Liver (tissue), 9 donors: Measurements from ENCODE around the gene CRYBB3. TPM values are rescaled to one million over a fixed set of nuclear protein-coding genes. Genes with fewer than 3 reads are reported as not detected.

Experiments used
- DNase-seq: peaks from one replicate; pipeline ENCODE4 v3.0.0-alpha.2; 2017; ENCODE audit warnings: low spot score
- H3K27ac ChIP-seq, 2 donors: one replicate each; pipeline ENCODE4 v1.7.0; 2013; ENCODE audit warnings: inconsistent platforms in 2 of 2, low read length in 2 of 2, control low read depth in 1 of 2, low read depth in 1 of 2, mild to moderate bottlenecking in 1 of 2
- H3K27me3 ChIP-seq, 4 donors: one replicate each; pipeline versions ENCODE4 v1.6.1 to v1.7.0; 2013; ENCODE audit warnings: low read length in 3 of 4, inconsistent platforms in 1 of 4, mild to moderate bottlenecking in 1 of 4, moderate library complexity in 1 of 4; ENCODE audit not compliant: control insufficient read depth in 4 of 4, insufficient read depth in 4 of 4
- H3K36me3 ChIP-seq, 4 donors: one replicate each; pipeline versions ENCODE4 v1.6.1 to v1.7.0; 2013; ENCODE audit warnings: low read length in 3 of 4, mild to moderate bottlenecking in 3 of 4, low read depth in 1 of 4, moderate library complexity in 1 of 4; ENCODE audit not compliant: control insufficient read depth in 4 of 4, insufficient read depth in 3 of 4
- H3K4me1 ChIP-seq, 4 donors: one replicate each; pipeline versions ENCODE4 v1.6.1 to v1.7.0; 2013; ENCODE audit warnings: low read length in 3 of 4, mild to moderate bottlenecking in 3 of 4, moderate library complexity in 1 of 4; ENCODE audit not compliant: control insufficient read depth in 4 of 4, insufficient read depth in 4 of 4
- H3K4me3 ChIP-seq, 3 donors: one replicate each; pipeline versions ENCODE4 v1.6.1 to v1.7.0; 2013; ENCODE audit warnings: low read length in 3 of 3, control low read depth in 1 of 3, low read depth in 1 of 3, mild to moderate bottlenecking in 1 of 3
- H3K9ac ChIP-seq, 2 donors: one replicate each; pipeline ENCODE4 v1.7.0; 2013; ENCODE audit warnings: low read length in 2 of 2, mild to moderate bottlenecking in 2 of 2, moderate library complexity in 2 of 2, control low read depth in 1 of 2, low read depth in 1 of 2
- H3K9me3 ChIP-seq, 4 donors: one replicate each; pipeline versions ENCODE4 v1.6.1 to v1.7.0; 2013; ENCODE audit warnings: low read length in 3 of 4; ENCODE audit not compliant: control insufficient read depth in 4 of 4
- ATF3 ChIP-seq: IDR thresholded peaks from 2 replicates; pipeline ENCODE4 v1.6.1; 2016; ENCODE audit warnings: antibody characterized with exemption
- EGR1 ChIP-seq, 2 donors: IDR thresholded peaks; 2 replicates each; pipeline ENCODE4 v1.6.1; 2016 to 2018; ENCODE audit warnings: antibody characterized with exemption in 2 of 2, low read depth in 2 of 2
- FOXA1 ChIP-seq: IDR thresholded peaks from 2 replicates; pipeline ENCODE4 v1.6.1; 2016; ENCODE audit warnings: antibody characterized with exemption
- FOXA2 ChIP-seq: IDR thresholded peaks from 2 replicates; pipeline ENCODE4 v1.6.1; 2016; ENCODE audit warnings: antibody characterized with exemption
- GABPA ChIP-seq, 2 donors: IDR thresholded peaks in 1 of 2; conservative IDR thresholded peaks in 1 of 2; 2 replicates each; pipeline ENCODE4 v1.6.1; 2016; ENCODE audit warnings: antibody characterized with exemption in 2 of 2, mild to moderate bottlenecking in 1 of 2, moderate library complexity in 1 of 2
- HNF4A ChIP-seq, 2 donors: conservative IDR thresholded peaks; 2 replicates each; pipeline ENCODE4 v1.6.1; 2016; ENCODE audit warnings: antibody characterized with exemption in 2 of 2, mild to moderate bottlenecking in 2 of 2
- HNF4G ChIP-seq: IDR thresholded peaks from 2 replicates; pipeline ENCODE4 v1.6.1; 2016; ENCODE audit warnings: antibody characterized with exemption
- JUND ChIP-seq, 2 donors: IDR thresholded peaks; 2 replicates each; pipeline ENCODE4 v1.6.1; 2016; ENCODE audit warnings: antibody characterized with exemption in 2 of 2
- MAX ChIP-seq: IDR thresholded peaks from 2 replicates; pipeline ENCODE4 v1.6.1; 2016; ENCODE audit warnings: antibody characterized with exemption
- NR2F2 ChIP-seq: IDR thresholded peaks from 2 replicates; pipeline ENCODE4 v1.6.1; 2016; ENCODE audit warnings: antibody characterized with exemption
- RAD21 ChIP-seq, 2 donors: IDR thresholded peaks; 2 replicates each; pipeline ENCODE4 v1.6.1; 2016; ENCODE audit warnings: antibody characterized with exemption in 2 of 2, mild to moderate bottlenecking in 2 of 2
- REST ChIP-seq: IDR thresholded peaks from 2 replicates; pipeline ENCODE4 v1.6.1; 2016; ENCODE audit warnings: antibody characterized with exemption, mild to moderate bottlenecking
- RXRA ChIP-seq, 2 donors: IDR thresholded peaks; 2 replicates each; pipeline ENCODE4 v1.6.1; 2017 to 2018; ENCODE audit warnings: antibody characterized with exemption in 2 of 2, mild to moderate bottlenecking in 1 of 2
- SP1 ChIP-seq: IDR thresholded peaks from 2 replicates; pipeline ENCODE4 v1.6.1; 2018; ENCODE audit warnings: antibody characterized with exemption, mild to moderate bottlenecking
- TAF1 ChIP-seq: conservative IDR thresholded peaks from 2 replicates; pipeline ENCODE4 v1.6.1; 2016; ENCODE audit warnings: antibody characterized with exemption, mild to moderate bottlenecking
- YY1 ChIP-seq: IDR thresholded peaks from 2 replicates; pipeline ENCODE4 v1.6.1; 2016; ENCODE audit warnings: antibody characterized with exemption, mild to moderate bottlenecking
- WGBS: extraction: QIAGEN DNeasy Blood & Tissue Kit; methylation state at CpG from one replicate; pipeline ENCODE4 v1.1.7; 2013; 5-methylcytosine and 5-hydroxymethylcytosine counted together
- polyA plus RNA-seq, 2 donors: library from polyadenylated mRNA; stranded (reverse) in 1 of 2; unstranded in 1 of 2; fragments of 200-250 nt in 1 of 2; fragments of >200 nt in 1 of 2; fragmentation: Nextera tagmentation in 1 of 2; extraction: Ambion mirVana in 1 of 2; gene quantifications; one replicate each; pipeline versions ENCODE4 v1.2.1 to v1.2.3, GENCODE V29; 2013 to 2015
- total RNA-seq, 2 donors: library from RNA; depleted of rRNA; stranded (reverse); fragments of >200 nt; gene quantifications; one replicate each; pipeline ENCODE4 v1.2.3, GENCODE V29; 2014
- TF ChIP-seq, protein P1 (sequence below): fragments of 150-350 bp; IDR thresholded peaks from 2 replicates; pipeline ENCODE4 v1.5.1; 2017; ENCODE audit warnings: improper control_type of control experiment, low read depth, low read length; ENCODE audit not compliant: missing input control
- TF ChIP-seq, protein P2 (sequence below): IDR thresholded peaks from 2 replicates; pipeline ENCODE4 v1.6.1; 2016; ENCODE audit warnings: antibody characterized with exemption
- donor health status: healthy.
- donor health status: healthy.
- donor health status: healthy.
- donor health status: healthy.
- donor health status: healthy.

The CRYBB3 gene
- total and polyA plus RNA-seq, 4 donors = 0.25 to 0.38 TPM; not detected in 2

- TF ChIP-seq, protein P1, sequence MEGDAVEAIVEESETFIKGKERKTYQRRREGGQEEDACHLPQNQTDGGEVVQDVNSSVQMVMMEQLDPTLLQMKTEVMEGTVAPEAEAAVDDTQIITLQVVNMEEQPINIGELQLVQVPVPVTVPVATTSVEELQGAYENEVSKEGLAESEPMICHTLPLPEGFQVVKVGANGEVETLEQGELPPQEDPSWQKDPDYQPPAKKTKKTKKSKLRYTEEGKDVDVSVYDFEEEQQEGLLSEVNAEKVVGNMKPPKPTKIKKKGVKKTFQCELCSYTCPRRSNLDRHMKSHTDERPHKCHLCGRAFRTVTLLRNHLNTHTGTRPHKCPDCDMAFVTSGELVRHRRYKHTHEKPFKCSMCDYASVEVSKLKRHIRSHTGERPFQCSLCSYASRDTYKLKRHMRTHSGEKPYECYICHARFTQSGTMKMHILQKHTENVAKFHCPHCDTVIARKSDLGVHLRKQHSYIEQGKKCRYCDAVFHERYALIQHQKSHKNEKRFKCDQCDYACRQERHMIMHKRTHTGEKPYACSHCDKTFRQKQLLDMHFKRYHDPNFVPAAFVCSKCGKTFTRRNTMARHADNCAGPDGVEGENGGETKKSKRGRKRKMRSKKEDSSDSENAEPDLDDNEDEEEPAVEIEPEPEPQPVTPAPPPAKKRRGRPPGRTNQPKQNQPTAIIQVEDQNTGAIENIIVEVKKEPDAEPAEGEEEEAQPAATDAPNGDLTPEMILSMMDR = no peak
- TF ChIP-seq FOXA1 (no peak), SP1 (no peak), EGR1 (IDR thresholded peaks at IDR 0.05; ENCODE audit: low read depth in 2 of 2) (no peak), REST (no peak), YY1 (no peak), TAF1 (no peak), HNF4A (conservative IDR thresholded peaks at IDR 0.05) (no peak), RXRA (IDR thresholded peaks at IDR 0.05) (no peak), GABPA (IDR thresholded peaks at IDR 0.05 in 1 of 2, conservative IDR thresholded peaks at IDR 0.05 in 1 of 2) (no peak), NR2F2 (no peak), JUND (IDR thresholded peaks at IDR 0.05) (no peak), RAD21 (IDR thresholded peaks at IDR 0.05) (no peak), FOXA2 (no peak), MAX (no peak), HNF4G (no peak), ATF3 (no peak)
- TF ChIP-seq, protein P2, sequence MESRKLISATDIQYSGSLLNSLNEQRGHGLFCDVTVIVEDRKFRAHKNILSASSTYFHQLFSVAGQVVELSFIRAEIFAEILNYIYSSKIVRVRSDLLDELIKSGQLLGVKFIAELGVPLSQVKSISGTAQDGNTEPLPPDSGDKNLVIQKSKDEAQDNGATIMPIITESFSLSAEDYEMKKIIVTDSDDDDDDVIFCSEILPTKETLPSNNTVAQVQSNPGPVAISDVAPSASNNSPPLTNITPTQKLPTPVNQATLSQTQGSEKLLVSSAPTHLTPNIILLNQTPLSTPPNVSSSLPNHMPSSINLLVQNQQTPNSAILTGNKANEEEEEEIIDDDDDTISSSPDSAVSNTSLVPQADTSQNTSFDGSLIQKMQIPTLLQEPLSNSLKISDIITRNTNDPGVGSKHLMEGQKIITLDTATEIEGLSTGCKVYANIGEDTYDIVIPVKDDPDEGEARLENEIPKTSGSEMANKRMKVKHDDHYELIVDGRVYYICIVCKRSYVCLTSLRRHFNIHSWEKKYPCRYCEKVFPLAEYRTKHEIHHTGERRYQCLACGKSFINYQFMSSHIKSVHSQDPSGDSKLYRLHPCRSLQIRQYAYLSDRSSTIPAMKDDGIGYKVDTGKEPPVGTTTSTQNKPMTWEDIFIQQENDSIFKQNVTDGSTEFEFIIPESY = no peak
- DNase-seq = no peak
- peaks cover 4 to 18% (median 8%) of the 10 kb centered on the region in 4 donors for H3K4me1 ChIP-seq
Measured at GRCh38 chr22:25174156-25174887, 25.3 kb upstream of the CRYBB3 start.

More at GRCh38 chr22:25174156-25174887, 25.3 kb upstream of the CRYBB3 start:
- Histone ChIP-seq H3K4me3 (no peak overlapping the region), H3K27me3 (no peaks in the 10 kb centered on the region), H3K36me3 (peaks cover 15 to 43% (median 35%) of the 10 kb centered on the region in 4 donors), H3K9ac (no peak overlapping the region), H3K27ac (no peak overlapping the region), H3K9me3 (no peaks in the 10 kb centered on the region)
- WGBS = 92% methylated on average over 13 of the region's 13 CpGs
